ENCODE data around the gene SLC27A2.

The SLC27A2 gene

DNA sequence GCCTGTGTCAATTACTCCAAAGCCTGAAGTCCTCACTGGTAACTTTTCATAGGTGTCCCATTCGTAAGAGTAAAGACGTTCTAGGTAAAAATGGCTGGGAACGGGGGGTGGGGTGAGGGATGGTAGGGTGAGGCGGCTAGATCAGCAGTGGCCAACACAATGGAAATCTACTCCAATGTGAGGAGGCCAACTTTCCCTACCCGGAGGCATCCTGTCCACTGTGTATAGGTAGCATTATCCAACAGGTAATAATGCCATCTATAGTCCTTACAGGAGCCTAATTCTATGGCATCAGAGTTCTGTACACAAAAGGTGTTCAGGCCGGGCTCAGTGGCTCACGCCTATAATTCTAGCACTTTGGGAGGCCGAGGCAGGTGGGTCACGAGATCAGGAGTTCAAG lies 54.4 kb downstream of the SLC27A2 start:
- H3K4me3 ChIP-seq (ENCODE audit: low read depth, low read length) = no peak overlapping the region

DNA sequence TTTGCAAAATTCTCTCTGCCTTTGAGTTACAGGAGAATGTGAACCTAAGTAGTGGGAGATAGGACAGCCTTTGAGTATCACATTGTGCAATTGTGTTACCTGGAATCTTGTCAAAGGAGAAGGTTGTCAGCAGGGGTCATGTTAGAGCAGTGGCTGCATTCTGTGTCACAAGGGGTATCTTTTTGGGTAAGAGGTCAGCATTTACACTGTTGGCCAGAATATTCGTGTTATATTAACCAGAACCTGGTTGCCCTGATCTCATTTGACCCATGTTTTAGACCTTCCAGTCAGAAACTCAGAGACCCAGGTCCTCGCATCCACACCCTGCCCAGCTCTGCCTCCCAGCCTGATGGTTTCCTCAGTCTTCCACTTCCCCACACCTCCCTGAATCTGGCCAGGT lies 56.3 kb downstream of the SLC27A2 start:
- H3K4me3 ChIP-seq (ENCODE audit: low read depth, low read length) = no peak overlapping the region

DNA sequence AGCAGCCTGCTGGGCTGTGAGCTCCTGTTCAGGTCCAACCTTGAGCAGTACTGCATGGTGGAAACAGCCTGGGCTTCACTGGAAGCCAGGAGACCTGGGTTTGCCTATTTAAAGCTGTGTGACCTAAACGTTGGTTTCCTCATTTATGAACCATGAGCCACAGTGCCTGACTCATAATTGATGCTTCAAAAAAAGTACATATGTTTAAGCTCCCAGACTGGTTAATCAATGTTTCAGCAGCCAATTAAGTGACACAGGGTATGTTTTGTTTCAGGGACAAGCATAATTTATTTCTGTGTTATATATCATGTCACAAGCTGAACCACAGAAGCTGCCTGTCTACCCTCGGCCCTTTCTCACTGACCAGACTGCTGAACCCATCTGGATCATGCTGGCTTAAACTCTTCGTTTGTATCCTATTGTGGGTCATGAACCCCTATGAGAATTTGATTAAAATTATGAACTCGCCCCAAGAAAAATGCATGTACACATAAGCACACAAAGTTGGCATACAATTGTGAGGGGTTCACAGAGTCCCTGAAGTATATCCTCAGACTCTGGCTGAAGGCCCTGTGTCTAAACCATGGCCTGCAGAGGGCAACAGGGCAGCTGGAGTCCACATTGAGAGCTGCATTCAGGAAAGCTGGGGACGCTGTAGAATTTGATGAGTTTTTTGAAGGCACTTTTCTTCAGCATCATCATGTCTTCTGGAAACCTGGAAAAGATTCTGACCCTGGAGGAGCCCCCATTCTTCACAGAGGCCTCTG lies 59.9 kb downstream of the SLC27A2 start:
- no peak overlapping the region for H3K4me3 ChIP-seq (ENCODE audit: low read depth, low read length)

DNA sequence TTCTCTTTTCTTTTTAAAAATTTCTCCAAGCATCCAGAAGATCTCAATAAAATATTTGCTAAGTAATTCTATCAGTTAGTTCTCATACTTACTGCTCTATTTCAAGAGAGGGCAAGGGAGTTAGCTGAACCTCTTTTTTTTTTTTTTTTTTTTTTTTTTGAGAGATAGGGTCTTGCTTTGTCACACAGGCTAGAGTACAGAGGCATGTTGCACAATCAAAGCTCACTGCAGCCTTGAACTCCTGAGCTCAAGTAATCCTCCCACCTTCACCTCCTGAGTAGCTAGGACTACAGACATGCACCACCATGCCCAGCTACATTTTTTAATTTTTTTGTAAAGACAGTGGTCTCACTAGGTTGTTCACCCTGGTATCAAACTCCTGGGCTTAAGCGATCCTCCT lies 62.2 kb downstream of the SLC27A2 start:
- H3K4me3 ChIP-seq (ENCODE audit: low read depth, low read length) = no peak overlapping the region

DNA sequence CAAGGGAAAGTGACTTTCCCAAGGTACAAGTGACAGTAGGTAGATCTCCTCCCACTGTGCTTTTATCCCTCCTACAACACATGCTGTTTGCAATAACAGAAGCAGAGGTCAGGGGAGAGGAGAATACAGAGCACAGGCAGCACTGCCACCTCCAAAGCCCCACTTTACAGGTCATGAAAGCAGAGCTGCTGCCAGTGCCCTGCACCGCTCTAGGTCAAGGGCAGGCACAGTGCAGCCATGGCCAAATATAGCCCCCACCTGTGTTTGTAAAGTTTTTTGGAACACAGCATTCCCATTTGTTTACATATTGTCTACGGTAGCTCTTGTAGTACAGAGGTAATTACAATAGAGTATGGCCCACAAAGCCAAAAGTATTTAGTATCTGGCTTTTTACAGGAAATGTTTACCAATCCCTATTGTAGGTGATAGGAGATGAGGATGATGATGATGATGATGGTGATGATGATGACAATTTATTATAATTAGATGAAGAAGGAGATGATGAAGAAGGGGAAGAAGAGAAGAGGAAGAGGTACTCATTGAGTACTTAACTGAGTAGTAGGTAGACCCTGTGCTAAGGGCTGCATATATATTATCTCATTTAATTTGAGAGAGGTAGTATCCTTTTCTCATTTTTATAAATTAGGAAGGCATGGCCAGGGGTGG lies 63.1 kb downstream of the SLC27A2 start:
- H3K4me3 ChIP-seq (ENCODE audit: low read depth, low read length) = no peak overlapping the region

DNA sequence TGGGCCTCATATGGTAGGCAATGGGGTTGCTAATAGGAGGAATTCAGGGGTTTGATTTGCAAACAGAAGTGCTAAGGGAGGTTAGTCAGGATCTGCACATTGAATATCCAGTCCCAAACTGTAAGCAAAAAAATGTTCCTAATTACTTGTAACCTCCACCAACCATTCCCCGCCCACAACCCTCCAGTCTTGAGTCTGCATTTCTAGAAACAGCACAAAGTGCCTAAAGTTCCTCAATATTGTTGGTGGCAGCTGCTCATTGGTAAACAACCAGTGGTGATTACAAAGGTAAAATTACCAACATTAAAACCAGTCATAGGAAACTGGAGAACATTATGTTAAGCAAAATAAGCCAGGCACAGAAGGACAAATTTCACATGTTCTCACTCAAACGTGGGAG lies 64.6 kb downstream of the SLC27A2 start:
- H3K4me3 ChIP-seq (ENCODE audit: low read depth, low read length) = no peak overlapping the region

DNA sequence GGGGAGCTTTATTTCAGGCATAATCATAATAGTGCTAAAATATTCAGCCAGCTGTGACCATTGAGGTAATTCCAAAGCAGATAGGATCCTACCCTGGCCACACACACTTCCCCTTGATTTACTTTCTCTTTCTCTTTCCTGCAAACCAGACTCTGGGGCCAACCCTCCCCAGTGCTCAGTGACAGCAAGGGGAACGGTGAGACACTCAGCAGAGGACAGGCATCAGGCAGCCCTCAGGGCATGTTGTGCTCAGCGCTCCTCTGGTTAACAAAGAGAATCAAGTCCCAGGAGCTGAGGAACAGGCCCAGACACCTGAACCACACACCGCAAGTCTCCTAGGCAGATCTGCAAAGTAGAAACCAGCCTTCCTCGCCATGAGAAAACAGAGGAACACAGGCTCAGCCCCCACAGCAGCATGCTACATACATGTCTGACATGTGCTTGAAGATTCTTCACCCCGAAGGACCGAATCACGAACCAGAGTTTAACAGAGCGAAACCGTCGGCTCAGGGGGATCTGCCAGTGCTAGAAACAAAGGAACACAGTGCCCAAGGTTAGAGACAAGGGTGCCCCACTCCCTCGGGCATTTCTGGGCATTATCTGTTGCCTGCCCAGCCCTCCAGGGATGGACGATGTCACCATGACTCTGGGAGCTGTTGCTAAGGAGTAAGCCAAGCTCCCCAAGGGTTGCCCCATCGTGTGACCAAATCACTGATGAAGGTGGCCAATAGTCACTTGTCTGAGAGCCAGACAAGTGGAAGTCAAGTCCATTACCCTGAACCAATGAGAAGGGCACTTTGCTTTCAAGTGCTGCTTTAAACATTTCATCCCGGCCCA lies 66.0 kb downstream of the SLC27A2 start:
- H3K4me3 ChIP-seq (ENCODE audit: low read depth, low read length) = no peak overlapping the region

DNA sequence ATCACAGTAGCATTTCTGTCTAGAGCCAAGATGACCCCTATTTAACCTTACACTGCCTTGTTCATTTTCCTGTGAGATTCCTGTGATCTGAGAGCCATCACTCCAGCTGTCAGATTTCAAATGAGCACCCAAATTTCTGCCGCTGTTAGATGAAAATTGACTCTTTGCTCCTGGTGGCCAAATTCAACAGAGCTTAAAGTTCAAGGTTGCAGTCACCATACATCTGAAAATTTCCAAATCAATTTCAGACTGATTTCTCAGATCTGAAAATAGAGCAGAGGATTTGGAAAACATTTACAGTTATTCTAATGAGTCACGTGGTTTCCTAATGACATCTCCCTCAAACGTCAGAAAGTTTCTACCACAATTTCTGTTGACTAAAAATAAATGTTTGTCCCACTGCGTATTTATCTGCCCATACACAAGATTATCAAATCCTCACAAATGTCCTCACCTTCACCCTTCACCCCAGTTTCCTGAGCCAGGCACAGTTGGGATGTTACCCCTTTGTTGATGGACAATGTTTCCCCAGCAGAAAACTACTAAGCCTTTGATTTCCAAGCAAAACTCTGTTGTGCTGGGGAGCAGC lies 67.1 kb downstream of the SLC27A2 start:
- H3K4me3 ChIP-seq (ENCODE audit: low read depth, low read length) = no peak overlapping the region

DNA sequence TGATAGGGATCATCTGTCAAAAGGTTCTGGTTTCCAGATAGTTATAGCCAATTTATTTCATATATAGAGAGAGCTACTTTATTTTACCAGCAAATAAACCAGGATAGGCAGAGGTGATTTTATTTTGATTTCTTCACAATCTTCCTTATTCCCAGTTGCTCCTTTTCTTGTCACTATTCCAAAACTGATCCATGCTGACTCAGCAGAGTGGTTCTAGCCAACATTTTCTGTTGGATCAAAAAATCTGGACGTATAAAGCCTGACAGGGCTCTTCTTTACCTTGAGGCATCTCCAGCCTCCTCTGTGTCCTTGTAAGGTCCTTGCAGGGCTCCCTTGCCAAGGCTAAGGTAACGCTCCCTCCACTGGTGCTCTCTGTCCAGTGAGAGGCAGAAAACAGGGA lies 67.7 kb downstream of the SLC27A2 start:
- H3K4me3 ChIP-seq (ENCODE audit: low read depth, low read length) = no peak overlapping the region

DNA sequence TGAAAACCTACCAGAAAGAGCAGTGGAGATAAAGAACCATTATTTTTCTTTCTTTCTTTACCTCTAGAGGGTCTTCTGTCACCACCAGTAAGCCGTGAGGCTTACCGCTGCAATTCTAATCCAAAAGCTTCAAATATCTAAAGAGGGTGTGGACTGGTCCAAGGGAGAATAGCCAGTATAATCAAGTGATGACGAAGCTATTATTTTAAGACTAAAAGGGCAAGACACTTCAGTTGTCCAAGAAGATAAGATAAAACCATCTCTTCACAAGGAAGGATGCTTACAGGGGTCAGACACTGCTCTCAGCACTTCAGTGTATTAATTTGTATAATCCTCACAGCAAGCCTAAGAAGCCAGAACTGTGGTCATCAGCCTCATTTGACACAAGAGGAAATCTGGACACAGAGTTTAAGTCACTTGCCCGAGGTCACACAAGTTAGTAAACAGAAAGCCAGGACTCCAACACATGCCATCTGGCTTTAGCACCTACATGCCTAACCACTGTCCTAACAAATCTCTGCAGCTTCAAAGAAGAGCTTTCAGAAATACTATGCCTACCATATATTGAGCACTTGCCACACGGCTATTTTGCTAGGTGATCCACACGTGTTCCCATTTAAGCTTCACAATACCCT lies 68.9 kb downstream of the SLC27A2 start:
- H3K4me3 ChIP-seq (ENCODE audit: low read depth, low read length) = no peak overlapping the region

DNA sequence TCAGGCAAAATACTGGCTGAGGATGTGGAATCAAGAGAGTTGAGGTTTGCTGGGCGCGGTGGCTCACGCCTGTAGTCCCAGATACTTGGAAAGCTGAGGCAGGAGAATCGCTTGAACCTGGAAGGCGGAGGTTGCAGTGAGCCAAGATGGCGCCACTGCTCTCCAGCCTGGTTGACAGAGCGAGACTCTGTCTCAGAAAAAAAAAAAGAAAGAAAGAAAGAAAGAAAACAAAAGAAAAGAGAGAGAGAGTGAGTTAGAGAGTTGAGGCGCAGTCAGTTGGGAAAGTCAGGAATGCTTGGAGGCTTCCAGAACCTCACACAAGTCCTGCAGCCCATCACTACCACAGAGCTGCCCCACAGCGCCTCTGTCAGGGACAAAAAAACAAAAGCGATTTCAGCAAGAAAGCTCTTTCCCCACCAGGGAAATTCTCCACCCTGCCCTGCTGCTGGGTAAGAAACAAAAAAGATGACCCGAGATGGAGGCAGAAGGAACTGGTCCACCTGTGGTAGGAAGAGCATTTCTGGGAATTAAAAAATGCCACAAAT lies 69.7 kb downstream of the SLC27A2 start:
- H3K4me3 ChIP-seq (ENCODE audit: low read depth, low read length) = no peak overlapping the region

DNA sequence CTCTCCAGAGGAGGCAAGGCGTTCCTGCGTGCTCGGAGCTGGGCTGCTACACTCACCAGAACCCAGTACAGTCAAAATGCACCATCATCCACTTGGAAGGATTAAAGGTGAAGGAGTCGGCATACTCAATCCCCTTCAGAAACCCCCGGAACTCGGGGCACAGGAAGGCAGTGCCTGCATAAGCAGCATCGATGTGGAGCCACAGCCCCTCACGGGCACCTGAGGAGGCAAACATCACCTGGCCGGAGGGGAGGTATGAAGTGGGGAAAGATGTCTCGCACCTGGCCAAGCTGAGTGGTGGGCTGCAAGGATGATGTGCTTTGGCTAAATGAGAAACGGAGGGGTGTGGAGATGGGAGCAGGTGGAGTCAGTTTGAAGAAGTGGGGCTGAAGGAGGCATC lies 70.6 kb downstream of the SLC27A2 start:
- H3K4me3 ChIP-seq (ENCODE audit: low read depth, low read length) = no peak overlapping the region

DNA sequence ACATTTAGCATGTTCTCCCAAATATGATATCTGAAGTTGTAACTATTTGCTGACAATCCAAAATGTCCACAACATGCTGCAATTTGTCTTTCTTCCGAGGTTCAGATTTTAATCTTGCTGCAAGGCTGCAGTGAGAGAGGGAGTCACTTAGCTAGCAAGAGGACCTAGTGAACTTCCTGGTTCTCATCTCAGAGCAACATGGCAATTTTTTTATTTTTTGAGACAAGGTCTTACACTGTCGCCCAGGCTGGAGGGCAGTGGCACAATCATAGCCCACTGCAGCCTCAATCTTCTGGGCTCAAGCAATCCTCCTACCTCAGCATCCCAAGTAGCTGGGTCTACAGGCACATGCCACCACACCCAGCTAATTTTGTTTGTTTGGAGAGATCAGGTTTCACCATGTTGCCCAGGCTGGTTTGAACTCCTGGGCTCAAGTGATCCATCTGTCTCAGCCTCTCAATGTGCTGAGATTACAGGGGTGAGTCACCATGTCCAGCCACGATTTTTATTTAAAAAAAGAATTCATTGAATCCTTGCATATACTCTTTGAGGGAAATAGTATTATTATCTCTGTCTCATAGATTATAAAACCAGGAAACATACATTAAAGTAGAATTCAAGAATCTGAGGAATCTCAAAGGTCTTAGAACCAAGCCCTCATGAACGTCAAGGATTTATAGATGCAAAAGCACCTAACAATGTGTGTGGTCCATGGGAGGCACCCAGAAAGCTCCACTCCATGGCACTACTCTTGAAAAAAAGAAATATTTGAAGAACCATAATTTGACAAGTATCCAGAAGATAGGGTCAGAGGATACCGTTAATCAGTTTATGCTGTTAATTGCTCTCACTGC lies 74.4 kb downstream of the SLC27A2 start:
- no peak overlapping the region for H3K4me3 ChIP-seq (ENCODE audit: low read depth, low read length)

DNA sequence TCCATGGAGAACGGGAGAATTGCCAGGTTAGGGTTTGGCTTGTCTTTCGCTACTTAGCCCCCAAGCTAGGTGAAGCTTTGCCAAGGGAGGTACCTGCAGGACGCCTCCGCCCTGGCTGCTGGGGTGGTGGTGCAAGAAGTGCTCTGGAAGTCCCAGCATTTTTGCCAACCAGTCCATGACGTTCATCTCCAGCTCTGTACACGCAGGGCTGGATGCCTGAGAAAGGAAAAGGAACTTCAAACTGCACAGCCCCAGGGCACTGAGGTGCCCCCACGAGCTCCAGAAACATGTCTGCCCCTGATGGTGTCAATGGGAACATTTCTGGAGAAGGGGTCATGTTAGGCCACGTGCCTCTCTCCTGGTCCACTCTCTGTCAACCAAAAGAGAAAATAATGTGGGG lies 75.3 kb downstream of the SLC27A2 start:
- no peak overlapping the region for H3K4me3 ChIP-seq (ENCODE audit: low read depth, low read length)

DNA sequence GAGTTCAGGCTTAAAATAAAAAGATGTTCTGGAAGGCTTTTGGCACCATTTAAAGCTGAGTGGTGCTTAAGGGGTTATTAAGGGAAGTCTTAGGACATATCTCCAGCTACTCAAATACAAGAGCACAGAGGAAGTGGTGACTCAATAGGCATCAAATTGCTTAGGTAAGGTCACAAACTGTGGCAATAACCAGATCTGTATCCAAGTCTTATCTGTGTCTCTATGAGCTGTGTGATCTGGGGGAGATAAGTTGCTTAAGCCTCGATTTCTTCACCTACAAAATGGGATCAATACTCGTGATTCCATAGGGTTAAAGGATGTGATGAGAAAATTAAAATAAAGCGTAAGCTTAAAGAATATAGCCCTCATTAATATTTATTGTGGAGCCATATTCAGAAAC lies 75.9 kb downstream of the SLC27A2 start:
- H3K4me3 ChIP-seq (ENCODE audit: low read depth, low read length) = no peak overlapping the region

DNA sequence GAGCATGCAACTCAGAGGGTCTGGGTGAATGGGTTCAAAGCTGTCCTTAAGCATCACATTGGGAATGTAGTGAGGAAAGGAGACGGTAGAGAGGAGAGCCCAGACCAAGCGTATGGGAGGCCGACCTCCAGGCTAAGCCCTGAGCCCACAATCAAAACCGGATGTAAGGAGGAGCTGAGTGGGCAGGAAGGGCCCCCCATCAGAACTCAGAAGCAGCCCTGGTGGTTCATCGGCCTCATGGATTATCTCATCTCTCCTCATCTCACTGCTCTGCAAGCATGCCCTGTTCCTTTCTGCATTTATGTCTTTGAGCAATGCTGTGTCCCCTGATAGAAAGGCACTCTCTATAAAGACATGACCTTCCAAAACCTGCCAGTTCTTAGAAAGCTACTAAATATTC lies 77.3 kb downstream of the SLC27A2 start:
- H3K4me3 ChIP-seq (ENCODE audit: low read depth, low read length) = no peak overlapping the region

DNA sequence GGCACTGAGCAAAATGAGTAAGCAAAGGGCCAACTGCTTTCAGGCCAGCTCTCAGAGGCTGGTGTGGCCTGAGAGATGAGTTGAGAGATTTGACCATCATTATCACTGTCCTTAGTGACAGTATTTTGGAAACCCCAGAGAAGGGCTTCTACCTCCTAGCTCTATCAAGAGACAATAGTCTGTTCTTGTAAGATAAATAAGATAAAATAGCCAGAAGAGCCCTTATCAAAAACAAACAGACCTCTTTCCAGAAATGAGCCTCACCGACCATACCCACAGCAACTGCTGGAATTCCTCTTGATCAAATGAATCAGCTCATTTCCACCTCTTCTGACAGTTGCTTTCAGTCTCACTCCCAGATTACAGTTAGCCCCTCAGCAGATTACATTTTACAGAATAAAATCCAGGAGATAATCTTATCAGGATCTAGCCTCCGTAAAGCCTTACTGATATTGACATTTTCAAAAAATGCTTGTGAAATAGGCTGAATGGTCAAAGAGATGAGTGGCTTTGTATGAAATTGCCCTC lies 79.0 kb downstream of the SLC27A2 start:
- no peak overlapping the region for H3K4me3 ChIP-seq (ENCODE audit: low read depth, low read length)

DNA sequence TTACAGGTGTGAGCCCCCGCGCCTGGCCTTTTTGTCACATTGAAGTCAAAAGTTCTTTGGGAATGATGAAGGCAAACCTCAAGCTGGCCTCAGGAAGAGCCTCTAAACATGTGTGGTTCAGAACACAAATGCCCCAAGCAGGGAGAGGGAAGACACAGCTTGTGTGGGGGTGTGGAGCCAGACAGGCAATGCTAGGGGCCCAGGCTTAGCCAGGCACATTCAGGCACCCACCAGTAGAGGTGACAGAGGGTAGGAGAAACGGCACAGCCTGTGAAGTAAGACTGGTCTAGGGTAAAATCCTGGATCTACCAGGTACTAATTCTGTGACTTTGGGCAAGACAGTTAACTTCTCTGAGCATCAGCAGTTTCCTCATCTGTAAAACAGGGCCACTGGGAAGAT lies 80.0 kb downstream of the SLC27A2 start:
- no peak overlapping the region for H3K4me3 ChIP-seq (ENCODE audit: low read depth, low read length)

DNA sequence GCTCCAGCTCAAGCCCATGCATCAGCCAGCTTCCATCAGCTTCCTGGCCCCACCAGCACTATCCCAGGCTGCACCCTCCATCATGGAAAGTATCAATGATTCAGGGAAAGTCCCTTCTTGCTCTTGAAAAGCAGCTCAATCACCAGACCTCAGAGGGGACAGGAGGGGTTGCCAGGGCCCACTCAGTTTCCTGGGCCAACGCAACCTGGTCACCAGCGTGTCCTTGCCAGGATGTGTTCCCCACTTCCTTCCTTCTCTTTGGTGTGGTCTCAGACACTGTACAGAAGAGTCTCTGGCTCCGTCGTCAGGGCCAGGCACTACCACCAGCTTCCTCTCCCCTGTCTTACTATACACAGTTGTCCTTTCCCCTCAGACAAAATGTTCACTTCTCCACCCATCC lies 80.5 kb downstream of the SLC27A2 start:
- no peak overlapping the region for H3K4me3 ChIP-seq (ENCODE audit: low read depth, low read length)

DNA sequence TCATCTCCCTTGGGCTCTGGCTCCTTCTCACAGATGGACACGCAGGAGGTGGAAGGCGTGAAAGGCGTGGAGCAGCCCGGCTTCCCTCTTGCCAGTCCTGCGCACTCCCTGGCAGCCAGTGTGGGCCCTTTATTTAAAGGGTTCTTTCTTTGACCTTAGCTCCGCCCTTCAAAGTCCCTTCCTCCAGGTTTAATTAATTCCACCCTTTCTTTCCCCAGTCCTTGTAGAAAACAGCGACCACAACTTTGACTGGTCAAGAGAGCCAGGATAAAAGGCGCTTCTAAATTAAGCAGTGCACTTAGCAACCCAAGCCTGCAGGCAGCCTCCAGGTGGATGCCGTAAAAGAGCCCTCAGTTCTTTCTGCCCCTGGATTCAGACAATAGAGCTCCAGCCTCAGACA lies 83.6 kb downstream of the SLC27A2 start, which contains the start of gene HDC:
HDC (minus strand) TSS at position 107 of the 400 bp plus-strand sequence; CDS start at position 4, 103 bp downstream.
- no peak within 1 kb of the TSS for H3K4me3 ChIP-seq (ENCODE audit: low read depth, low read length)
